Measurements from ENCODE around the gene CNRIP1.

DNA sequence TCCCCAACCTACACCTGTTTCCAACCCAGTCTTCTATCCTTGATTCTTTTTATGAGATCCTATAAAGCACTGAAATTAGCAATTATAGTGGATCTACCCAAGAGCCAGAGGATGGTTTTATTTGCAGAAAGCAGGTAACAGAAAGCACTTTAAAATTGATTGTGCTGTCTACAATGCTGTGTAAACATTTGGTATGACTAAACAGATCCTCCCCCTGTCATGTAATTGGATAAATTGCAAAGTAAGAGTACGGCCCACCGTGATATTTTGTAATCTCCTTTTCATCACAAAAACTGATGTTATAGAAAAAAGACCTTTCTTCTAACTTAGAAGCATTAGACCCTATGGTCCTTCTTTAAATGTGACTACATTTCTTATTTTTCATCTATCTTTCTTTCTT is 56.1 kb downstream of the CNRIP1 start:
- TF ChIP-seq POLR2A (IDR thresholded peaks at IDR 0.05; ENCODE audit: low read depth, low read length) (no peak), CTCF (conservative IDR thresholded peaks at IDR 0.05; ENCODE audit: low read depth, low read length) (no peak), SMC3 (IDR thresholded peaks at IDR 0.05; ENCODE audit: low read depth, low read length) (no peak), CEBPB (IDR thresholded peaks at IDR 0.05; ENCODE audit: low read depth, low read length) (no peak), RAD21 (IDR thresholded peaks at IDR 0.05; ENCODE audit: low read length) (no peak), NFE2L2 (IDR thresholded peaks at IDR 0.05; ENCODE audit: low read depth, low read length) (no peak), RCOR1 (IDR thresholded peaks at IDR 0.05; ENCODE audit: insufficient replicate concordance, low read length) (no peak)
- TF ChIP-seq, protein P1, sequence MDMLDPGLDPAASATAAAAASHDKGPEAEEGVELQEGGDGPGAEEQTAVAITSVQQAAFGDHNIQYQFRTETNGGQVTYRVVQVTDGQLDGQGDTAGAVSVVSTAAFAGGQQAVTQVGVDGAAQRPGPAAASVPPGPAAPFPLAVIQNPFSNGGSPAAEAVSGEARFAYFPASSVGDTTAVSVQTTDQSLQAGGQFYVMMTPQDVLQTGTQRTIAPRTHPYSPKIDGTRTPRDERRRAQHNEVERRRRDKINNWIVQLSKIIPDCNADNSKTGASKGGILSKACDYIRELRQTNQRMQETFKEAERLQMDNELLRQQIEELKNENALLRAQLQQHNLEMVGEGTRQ (IDR thresholded peaks at IDR 0.05; ENCODE audit: low read depth, low read length), result no peak
